HG03097 (cell line): ENCODE data around the gene LZTS3.
"Not testable (repeated sequence)": the region's sequence is repeated elsewhere in the genome, so short reads cannot be mapped to it uniquely, and the experiment has no call there.

Source experiments
- ATAC-seq: cut with Tn5 transposase; IDR thresholded peaks from one replicate; pipeline ENCODE4 v1.9.1; 2021; ENCODE audit not compliant: unreplicated experiment, low FRiP score

Gene LZTS3

DNA sequence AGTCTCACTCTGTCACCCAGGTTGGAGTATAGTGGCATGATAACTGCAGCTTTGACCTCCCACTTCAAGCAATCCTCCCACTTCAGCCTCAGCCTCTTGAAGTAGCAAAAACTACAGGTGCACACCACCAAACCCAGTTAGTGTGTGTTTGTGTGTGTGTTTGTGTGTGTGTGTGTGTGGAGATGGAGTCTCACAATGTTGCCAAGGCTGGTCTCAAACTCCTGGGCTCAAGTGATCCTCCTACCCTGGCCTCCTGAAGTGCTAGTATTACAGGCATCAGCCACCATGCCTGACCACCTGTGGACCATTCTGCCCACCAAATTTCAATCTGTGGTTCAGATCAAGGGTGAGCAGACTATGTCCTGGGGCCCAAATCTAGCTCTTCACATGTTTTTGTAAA lies 22.4 kb downstream of the LZTS3 start:
- no peak for ATAC-seq

GRCh38 chr20:3146732-3147341 lies 26.5 kb downstream of the LZTS3 start:
- ATAC-seq: no peak

DNA sequence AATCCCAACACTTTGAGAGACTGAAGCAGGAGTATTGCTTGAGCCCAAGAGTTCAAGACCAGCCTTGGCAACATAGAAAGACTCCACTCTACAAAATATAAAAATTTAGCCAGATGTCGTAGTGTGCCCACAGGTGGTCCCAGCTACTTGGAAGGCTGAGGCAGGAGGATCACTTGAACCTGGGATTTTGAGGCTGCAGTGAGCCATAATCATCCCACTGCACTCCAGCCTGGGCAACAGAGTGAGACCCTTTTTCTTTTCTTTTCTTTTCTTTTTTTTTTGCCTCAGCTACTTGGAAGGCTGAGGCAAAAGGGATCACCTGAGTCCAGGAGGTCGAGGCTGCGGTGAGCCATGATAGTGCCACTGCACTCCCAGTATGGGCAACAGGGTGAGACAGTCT lies 31.6 kb downstream of the LZTS3 start:
- no peak for ATAC-seq

DNA sequence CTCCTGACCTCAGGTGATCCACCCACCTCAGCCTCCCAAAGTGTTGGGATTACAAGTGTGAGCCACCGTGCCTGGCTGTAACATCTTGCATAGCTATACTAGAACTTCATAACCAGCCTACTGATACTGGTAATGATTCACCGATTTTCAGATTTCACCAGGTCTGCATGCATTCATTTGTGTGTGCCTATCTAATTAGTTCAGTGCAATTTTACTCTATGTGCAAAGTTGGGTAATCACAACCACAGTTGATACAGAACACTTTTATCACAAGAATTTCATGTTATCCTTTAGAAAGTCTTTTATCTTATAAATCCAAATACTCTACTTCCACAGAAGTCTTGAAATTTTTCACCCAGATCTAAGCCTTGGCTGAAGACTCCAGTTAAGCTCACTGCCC lies 35.9 kb downstream of the LZTS3 start:
- no peak for ATAC-seq

GRCh38 chr20:3135507-3136070 lies 37.8 kb downstream of the LZTS3 start:
- ATAC-seq: no peak

DNA sequence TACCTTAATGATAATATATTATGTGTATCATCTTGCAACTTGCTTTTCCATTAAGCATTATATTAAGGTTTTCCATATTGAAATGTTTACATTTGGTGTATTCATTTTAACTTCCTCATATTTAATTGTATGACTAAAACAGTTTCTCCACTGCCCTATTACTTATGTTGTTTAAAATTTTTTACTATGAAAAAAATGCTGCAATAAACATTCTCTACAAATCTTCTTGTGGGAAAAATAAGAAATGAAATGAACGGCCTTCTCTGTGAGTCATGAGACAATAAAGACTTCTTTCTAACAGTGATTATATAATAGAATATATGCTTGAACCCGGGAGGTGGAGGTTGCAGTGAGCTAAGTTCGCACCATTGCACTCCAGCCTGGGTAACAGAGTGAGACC lies 39.2 kb downstream of the LZTS3 start:
- ATAC-seq: no peak

- ATAC-seq: no peak
These were observed 40.2 kb downstream of the LZTS3 start for GRCh38 chr20:3133155-3133554.

GRCh38 chr20:3130051-3130600 lies 43.2 kb downstream of the LZTS3 start:
- ATAC-seq: no peak

GRCh38 chr20:3129094-3129493 lies 44.3 kb downstream of the LZTS3 start:
- ATAC-seq: no peak

- no peak for ATAC-seq
These were observed 44.9 kb downstream of the LZTS3 start for GRCh38 chr20:3128275-3128984.

DNA sequence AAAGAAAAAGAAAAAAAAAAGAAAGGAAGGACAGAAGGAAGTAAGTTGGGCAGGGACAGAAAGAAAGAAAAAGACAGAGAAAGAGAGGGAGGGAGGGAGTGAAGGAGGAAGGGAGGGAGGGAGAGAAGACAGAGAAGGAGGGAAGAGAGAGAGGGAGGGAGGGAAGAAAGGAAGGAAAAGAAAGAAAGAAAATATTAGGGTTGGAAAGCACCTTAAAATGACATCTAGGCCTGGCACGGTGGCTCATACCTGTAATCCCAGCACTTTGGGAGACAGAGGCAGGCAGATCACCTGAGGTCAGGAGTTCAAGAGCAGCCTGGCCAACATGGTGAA lies 46.9 kb downstream of the LZTS3 start:
- no peak for ATAC-seq

DNA sequence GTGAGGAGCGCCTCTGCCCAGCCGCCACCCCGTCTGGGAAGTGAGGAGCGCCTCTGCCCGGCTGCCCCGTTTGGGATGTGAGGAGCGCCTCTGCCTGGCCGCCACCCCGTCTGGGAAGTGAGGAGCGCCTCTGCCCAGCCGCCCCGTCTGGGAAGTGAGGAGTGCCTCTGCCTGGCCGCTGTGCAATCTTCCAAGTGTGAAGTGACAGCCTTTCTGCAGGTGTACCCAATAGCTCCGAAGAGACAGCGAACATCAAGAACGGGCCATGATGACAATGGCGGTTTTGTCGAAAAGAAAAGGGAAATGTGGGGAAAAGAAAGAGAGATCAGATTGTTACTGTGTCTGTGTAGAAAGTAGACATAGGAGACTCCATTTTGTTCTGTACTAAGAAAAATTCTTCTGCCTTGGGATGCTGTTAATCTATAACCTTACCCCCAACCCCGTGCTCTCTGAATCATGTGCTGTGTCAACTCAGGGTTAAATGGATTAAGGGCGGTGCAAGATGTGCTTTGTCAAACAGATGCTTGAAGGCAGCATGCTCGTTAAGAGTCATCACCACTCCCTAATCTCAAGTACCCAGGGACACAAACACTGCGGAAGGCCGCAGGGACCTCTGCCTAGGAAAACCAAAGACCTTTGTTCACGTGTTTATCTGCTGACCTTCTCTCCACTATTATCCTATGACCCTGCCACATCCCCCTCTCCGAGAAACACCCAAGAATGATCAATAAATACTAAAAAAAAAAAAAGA lies 47.4 kb downstream of the LZTS3 start:
- not testable (repeated sequence) for ATAC-seq

DNA sequence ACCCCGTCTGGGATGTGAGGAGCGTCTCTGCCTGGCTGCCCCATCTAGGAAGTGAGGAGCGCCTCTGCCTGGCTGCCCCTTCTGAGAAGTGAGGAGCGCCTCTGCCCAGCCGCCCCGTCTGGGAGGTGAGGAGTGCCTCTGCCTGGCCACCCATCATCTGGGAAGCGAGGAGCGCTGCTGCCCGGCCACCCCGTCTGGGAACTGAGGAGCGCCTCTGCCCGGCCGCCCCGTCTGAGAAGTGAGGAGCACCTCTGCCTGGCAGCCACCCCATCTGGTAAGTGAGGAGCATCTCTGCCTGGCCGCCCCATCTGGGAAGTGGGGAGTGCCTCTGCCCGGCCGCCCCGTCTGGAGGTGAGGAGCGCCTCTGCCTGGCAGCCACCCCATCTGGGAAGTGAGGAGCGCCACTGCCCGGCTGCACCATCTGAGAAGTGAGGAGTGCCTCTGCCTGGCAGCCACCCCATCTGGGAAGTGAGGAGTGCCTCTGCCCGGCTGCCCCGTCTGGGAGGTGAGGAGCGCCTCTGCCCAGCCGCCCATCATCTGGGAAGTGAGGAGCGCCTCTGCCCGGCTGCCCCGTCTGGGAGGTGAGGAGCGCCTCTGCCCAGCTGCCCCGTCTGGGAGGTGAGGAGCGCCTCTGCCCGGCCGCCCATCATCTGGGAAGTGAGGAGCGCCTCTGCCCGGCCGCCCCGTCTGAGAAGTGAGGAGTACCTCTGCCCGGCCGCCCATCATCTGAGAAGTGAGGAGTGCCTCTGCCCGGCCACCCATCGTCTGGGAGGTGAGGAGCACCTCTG lies 48.4 kb downstream of the LZTS3 start:
- not testable (repeated sequence) for ATAC-seq

- ATAC-seq: not testable (repeated sequence)
These were observed 49.2 kb downstream of the LZTS3 start for GRCh38 chr20:3124163-3124562.

GRCh38 chr20:3123542-3123941 lies 49.8 kb downstream of the LZTS3 start:
- no peak for ATAC-seq

DNA sequence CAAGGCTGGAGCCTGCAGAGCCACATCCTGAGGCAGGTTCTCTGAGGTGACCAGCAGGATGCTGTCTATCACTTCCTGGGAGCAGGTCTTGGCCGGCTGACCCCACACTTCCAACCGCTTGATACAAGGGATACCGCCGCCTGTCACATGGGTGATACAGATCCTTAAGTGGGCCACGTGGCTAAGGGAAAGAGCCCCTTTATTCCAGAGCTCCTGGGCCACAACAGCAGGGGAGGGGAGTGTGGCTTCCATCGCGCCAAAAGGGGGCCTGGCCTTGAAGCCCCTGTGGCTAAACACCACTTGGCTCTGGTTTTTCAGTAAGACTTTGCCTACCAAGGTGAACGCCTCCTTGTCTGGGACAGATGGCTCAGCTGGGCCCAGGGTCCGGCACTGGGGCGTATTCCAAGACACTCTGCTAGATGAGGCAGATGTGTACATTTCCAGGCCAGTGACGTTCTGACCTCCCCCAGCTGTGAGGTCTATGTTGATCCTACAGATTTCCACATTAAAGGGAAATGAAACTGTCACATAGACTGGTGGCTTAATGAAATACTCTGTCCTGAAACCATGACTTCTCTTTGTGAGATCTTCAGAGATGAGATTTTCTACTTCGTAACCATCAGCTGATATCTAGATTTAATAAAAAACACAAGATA lies 51.3 kb downstream of the LZTS3 start:
- no peak for ATAC-seq

- no peak for ATAC-seq
These were observed 52.0 kb downstream of the LZTS3 start for GRCh38 chr20:3121271-3121911.

DNA sequence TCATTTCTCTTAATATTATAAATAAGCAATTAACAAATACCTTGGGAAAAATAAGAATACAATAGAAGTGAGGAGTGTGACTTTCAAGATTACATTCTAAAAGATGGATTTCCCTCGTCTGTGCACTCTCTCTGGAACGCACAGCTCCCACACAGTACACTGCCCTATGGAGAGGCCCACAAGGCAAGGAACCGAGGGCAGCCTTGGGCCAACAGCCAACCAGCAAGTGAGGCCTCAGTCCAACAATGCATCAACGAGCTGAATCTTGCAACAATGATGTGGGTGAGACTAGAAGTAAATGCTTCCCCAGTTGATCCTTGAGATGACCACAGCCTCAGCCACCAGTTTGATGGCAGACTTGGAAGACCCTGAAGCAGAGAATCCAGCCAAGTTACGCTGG lies 54.3 kb downstream of the LZTS3 start:
- no peak for ATAC-seq

DNA sequence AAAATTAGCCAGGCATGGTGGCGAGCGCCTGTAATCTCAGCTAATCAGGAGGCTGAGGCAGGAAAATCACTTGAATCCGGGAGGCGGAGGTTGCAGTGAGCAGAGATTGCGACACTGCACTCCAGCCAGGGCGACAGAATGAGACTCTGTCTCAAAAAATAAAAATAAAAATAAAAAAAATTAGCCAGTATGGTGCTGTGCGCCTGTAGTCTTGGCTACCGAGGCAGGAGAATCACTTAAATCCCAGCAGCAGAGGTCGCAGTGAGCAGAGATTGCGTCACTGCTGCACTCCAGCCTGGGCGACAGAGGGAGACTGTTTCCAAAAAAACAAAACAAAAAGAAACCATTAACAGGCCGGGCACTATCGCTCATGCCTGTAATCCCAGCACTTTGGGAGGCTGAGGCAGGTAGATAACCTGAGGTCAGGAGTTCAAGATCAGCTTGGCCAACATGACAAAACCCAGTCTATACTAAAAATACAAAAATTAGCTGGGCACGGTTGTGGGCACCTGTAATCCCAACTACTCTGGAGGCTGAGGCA lies 55.4 kb downstream of the LZTS3 start:
- not testable (repeated sequence) for ATAC-seq
